Neutrophil (primary cell): ENCODE measurements around the gene RPS19.

Experiments used
- H3K27ac ChIP-seq: fragments of 200-600 bp; sonication (generic); 2 replicates; pipeline ENCODE4 v1.5.1; 2016; ENCODE audit warnings: mild to moderate bottlenecking, moderate library complexity
- H3K27me3 ChIP-seq: fragments of 200-600 bp; sonication (generic); 2 replicates; pipeline ENCODE4 v1.6.0; 2016; ENCODE audit warnings: mild to moderate bottlenecking
- H3K36me3 ChIP-seq: fragments of 200-600 bp; sonication (generic); 2 replicates; pipeline ENCODE4 v1.5.1; 2017
- H3K4me1 ChIP-seq, 2 experiments: fragments of 200-600 bp in 1 of 2; sonication (generic) in 1 of 2; 1 replicate in 1 of 2; 2 replicates in 1 of 2; pipeline versions ENCODE4 v1.5.1 to v1.6.1; 2013 to 2016; ENCODE audit warnings: low read depth in 1 of 2, low read length in 1 of 2, mild to moderate bottlenecking in 1 of 2, moderate library complexity in 1 of 2; ENCODE audit not compliant: control insufficient read depth in 1 of 2, insufficient read depth in 1 of 2
- H3K4me3 ChIP-seq, 2 experiments: fragments of 200-600 bp in 1 of 2; sonication (generic) in 1 of 2; 1 replicate in 1 of 2; 2 replicates in 1 of 2; pipeline ENCODE4 v1.5.1; 2013 to 2016; ENCODE audit warnings: low read depth in 1 of 2, low read length in 1 of 2, mild to moderate bottlenecking in 1 of 2, moderate library complexity in 1 of 2
- H3K9me3 ChIP-seq: fragments of 200-600 bp; sonication (generic); 2 replicates; pipeline ENCODE4 v1.5.1; 2016
- TF ChIP-seq, protein P1 (sequence below): fragments of 200-600 bp; sonication (generic); IDR thresholded peaks from 2 replicates; pipeline ENCODE4 v1.5.1; 2016; ENCODE audit warnings: antibody characterized with exemption

RPS19 gene

DNA sequence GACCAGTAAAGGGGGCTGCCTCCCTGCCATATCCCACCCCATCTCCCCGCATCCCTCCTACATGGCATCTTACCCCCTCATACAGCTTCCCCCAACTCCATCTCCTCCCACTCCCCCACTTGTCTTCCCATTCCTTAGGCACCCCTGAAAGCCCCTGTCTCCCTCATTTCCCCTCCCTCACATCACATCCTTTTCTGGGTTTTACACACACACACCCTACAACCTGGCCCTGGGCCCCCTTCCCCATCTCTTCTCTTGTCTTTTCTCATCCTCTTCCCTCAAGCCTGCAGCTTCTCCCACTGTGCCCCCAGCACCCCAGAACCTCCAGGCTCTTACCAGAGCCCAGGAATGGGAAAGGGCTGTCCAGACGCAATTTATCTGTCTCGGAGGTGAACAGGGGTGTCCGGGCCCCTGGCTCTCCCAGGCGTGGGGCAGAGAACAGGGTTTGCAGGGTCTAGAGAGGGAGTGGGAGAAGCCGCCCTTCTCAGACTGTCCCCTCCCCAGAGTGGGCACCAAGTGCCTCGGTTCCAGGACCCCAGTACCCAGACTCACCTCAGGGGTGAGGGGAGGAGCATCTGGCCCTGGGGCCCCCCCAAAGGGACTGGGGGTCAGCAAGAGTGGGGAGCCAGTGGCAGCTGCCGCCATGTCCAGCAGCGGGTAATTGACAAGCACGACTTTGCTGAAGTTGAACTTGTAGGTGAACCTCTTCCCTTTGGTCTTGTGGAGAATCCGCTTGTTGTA, 48.8 kb downstream of the RPS19 start:
- Histone ChIP-seq H3K36me3 (peaks cover 57% of the 10 kb centered on the region), H3K4me3 (no peak overlapping the region), H3K9me3 (no peaks in the 10 kb centered on the region), H3K27me3 (peaks cover 35% of the 10 kb centered on the region), H3K4me1 (no peaks in the 10 kb centered on the region), H3K27ac (no peak overlapping the region)
- TF ChIP-seq, protein P1, sequence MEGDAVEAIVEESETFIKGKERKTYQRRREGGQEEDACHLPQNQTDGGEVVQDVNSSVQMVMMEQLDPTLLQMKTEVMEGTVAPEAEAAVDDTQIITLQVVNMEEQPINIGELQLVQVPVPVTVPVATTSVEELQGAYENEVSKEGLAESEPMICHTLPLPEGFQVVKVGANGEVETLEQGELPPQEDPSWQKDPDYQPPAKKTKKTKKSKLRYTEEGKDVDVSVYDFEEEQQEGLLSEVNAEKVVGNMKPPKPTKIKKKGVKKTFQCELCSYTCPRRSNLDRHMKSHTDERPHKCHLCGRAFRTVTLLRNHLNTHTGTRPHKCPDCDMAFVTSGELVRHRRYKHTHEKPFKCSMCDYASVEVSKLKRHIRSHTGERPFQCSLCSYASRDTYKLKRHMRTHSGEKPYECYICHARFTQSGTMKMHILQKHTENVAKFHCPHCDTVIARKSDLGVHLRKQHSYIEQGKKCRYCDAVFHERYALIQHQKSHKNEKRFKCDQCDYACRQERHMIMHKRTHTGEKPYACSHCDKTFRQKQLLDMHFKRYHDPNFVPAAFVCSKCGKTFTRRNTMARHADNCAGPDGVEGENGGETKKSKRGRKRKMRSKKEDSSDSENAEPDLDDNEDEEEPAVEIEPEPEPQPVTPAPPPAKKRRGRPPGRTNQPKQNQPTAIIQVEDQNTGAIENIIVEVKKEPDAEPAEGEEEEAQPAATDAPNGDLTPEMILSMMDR = no peak

DNA sequence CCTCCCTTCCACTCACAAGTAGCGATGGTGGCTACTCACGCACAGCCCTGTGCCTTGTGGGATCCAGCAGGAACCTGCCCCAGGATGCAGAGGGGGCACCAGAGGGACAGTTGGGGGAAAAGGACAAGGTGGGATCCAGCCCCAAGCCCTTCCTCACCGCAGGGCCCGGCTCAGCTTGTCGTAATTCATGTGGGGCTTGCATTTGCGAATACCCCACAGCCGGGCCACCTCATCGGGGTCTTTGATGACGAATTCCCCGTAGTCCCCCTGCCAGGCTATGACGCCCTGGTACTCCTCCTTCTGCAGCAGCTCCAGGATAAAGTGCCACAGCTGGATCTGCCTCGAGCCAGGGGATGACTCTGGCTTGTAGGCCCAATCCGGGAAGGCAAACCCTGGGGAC, 49.7 kb downstream of the RPS19 start:
- peaks cover 43% of the 10 kb centered on the region for H3K27me3 ChIP-seq
- TF ChIP-seq, protein P1 = no peak
- H3K9me3 ChIP-seq = no peaks in the 10 kb centered on the region
- peaks cover 48% of the 10 kb centered on the region for H3K36me3 ChIP-seq
- no peak overlapping the region for H3K27ac ChIP-seq
- no peak overlapping the region for H3K4me3 ChIP-seq
- H3K4me1 ChIP-seq = no peaks in the 10 kb centered on the region

DNA sequence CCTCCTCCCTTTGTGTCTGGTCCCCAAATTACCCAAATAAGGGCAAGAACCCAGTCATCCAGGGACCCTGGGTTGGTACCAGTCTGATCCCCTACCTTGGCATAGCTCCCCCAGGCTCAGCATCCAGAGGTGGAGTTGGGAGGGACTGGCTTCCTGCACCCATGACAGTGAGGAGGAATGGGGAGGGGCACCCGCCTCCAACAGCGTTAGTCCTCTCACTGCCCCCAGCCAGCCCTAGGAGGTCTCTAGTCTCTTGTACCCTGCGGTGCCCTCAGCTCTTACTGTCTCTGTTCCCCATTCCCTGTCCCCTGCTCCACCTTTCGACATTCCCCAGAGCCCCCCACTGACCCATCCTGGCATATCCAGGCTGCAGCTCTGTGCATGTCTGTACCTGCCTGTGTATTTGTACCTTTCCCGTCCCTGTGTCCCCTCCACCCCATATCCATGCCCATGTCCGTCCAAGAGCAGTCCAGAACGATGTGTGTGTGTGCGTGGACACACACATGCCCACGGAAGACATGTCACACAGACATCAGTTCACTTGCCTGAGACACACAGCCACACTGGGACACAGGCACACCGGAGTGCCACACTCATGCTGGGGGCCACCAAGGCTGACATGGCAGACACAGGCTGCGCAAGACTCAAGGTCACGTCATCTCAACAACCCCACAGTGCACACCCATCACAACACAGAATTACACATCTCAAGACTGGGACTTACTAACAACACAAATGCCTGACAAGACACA, 50.4 kb downstream of the RPS19 start:
- Histone ChIP-seq H3K4me1 (no peaks in the 10 kb centered on the region), H3K27ac (no peak overlapping the region), H3K4me3 (no peak overlapping the region), H3K36me3 (peaks cover 41% of the 10 kb centered on the region), H3K27me3 (peaks cover 50% of the 10 kb centered on the region), H3K9me3 (no peaks in the 10 kb centered on the region)
- TF ChIP-seq, protein P1 = no peak

DNA sequence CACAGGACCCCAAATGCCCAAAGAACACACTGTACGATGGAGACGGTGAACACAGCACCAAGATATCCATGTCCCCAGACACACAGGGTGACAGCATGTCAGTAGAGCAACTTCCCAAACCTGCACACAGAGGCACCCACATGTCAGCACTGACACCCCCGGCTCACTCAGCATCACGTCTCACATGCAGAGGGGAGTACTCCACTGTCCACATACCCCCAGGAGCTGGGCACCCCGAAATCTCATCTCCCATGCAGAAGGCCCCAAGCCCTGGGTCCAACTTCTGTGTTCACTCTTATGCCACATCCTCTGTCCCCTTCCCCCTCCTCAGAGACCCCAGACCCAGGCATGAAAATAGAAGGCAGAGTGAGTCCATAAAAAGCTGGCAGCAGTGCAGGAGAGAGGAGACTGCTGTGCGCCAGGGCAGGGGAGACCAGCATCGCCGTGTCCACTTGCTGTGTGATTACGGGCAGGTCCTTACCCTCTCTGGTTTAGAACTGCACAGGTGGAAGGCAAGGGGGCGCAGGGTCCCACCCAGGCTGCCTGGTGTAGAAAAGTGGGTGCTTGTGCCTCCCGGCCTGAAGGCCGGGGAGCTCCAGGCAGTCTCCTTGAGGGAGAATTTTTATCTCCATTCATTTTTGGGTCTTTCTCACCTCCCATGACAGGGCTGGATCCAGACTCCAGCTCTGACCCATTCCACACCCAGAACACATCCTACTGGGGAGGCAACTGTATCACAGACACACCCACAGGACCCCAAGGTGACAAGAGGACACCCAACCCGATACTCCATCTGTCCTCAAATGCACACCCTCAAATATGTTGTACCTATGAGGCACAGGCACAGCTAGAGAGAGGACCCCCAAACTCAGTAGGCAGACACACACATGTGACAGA, 51.2 kb downstream of the RPS19 start:
- TF ChIP-seq, protein P1 = no peak
- H3K9me3 ChIP-seq = no peaks in the 10 kb centered on the region
- no peaks in the 10 kb centered on the region for H3K4me1 ChIP-seq
- H3K27me3 ChIP-seq = peaks cover 58% of the 10 kb centered on the region
- no peak overlapping the region for H3K4me3 ChIP-seq
- H3K27ac ChIP-seq = no peak overlapping the region
- peaks cover 33% of the 10 kb centered on the region for H3K36me3 ChIP-seq

DNA sequence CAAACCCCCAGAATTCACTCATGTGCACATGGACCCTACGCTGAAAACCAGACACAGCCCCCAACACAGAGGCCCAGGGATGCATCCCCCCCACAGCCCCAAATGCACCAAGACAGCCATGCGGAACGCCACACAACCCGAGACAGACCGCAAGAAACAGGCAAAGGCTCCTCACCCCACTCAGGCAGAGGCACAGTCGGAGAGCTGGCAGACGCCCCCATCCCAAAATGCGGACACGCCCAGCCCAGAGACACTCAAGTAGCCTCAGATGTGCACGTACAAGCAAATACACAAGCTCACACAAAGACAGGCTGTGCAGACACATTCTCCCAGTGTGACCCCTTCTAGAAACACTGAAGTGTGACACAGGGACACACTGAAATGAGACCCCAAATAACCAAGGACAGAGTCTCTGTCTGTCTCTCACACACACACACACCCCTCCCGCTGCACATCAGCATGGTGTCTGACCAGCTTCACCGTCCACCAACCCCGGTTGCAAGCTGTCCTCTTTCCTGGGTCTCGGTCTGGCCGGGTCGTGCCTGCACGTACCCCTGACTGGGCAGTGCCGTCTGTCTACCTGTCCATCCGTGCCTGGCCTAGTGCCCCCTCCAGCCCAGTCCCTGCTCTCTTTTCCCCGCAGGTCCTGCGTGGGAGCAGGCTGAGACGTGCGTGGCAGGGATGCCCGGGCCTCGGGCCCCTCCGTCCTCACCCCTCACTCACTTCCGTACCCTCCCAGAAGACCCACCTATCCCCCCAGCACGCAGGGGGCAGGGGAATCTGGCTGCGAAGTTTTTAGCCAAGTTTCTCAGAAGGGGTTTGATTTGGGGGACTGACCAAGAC, 52.1 kb downstream of the RPS19 start:
- no peaks in the 10 kb centered on the region for H3K4me1 ChIP-seq
- peaks cover 24% of the 10 kb centered on the region for H3K36me3 ChIP-seq
- TF ChIP-seq, protein P1 = no peak
- H3K27me3 ChIP-seq = peaks cover 67% of the 10 kb centered on the region
- H3K9me3 ChIP-seq = no peaks in the 10 kb centered on the region
- no peak overlapping the region for H3K4me3 ChIP-seq
- H3K27ac ChIP-seq = no peak overlapping the region
